ENCODE results near the gene TMCC3.

DNA sequence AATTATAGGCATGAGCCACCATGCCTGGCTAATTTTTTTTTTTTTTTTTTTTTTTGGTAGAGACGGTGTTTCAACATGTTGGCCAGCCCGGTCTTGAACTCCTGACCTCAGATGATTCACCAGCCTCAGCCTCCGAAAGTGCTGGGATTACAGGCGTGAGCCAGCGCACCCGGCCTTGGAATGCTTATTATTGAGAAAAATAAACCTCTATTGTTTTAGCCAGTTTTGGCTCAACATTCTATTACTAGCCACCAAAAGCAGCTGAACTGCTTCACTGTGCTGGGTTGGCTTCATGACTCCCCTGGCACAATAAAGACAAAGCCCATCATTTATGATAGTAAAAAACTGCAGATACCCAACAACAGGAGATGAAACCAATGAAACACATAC, 97.2 kb downstream of the TMCC3 start:
- TF ChIP-seq, protein P1, sequence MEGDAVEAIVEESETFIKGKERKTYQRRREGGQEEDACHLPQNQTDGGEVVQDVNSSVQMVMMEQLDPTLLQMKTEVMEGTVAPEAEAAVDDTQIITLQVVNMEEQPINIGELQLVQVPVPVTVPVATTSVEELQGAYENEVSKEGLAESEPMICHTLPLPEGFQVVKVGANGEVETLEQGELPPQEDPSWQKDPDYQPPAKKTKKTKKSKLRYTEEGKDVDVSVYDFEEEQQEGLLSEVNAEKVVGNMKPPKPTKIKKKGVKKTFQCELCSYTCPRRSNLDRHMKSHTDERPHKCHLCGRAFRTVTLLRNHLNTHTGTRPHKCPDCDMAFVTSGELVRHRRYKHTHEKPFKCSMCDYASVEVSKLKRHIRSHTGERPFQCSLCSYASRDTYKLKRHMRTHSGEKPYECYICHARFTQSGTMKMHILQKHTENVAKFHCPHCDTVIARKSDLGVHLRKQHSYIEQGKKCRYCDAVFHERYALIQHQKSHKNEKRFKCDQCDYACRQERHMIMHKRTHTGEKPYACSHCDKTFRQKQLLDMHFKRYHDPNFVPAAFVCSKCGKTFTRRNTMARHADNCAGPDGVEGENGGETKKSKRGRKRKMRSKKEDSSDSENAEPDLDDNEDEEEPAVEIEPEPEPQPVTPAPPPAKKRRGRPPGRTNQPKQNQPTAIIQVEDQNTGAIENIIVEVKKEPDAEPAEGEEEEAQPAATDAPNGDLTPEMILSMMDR (IDR thresholded peaks at IDR 0.05 in 2 of 3, conservative IDR thresholded peaks at IDR 0.05 in 1 of 3; ENCODE audit: insufficient read depth in 2 of 3, low read depth in 1 of 3, low read length in 3 of 3) = no peak
- TF ChIP-seq, protein P2, sequence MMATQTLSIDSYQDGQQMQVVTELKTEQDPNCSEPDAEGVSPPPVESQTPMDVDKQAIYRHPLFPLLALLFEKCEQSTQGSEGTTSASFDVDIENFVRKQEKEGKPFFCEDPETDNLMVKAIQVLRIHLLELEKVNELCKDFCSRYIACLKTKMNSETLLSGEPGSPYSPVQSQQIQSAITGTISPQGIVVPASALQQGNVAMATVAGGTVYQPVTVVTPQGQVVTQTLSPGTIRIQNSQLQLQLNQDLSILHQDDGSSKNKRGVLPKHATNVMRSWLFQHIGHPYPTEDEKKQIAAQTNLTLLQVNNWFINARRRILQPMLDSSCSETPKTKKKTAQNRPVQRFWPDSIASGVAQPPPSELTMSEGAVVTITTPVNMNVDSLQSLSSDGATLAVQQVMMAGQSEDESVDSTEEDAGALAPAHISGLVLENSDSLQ (IDR thresholded peaks at IDR 0.05) = no peak
- TF ChIP-seq E2F8 (IDR thresholded peaks at IDR 0.05; ENCODE audit: low read depth, partially characterized antibody) (no peak), POLR2A (conservative IDR thresholded peaks at IDR 0.05) (no peak), JUNB (CRISPR knock-in tag; conservative IDR thresholded peaks at IDR 0.05) (no peak), FOXK1 (CRISPR knock-in tag; IDR thresholded peaks at IDR 0.05; ENCODE audit: borderline replicate concordance) (no peak), RFX5 (IDR thresholded peaks at IDR 0.05; ENCODE audit: low read depth, low read length) (no peak), TCF7L2 (IDR thresholded peaks at IDR 0.05; ENCODE audit: low read depth, low read length) (no peak), ZNF668 (CRISPR knock-in tag; IDR thresholded peaks at IDR 0.05) (no peak), NCOA1 (IDR thresholded peaks at IDR 0.05; ENCODE audit: low read depth) (no peak)

All from K562 (cell line).